Measurements from ENCODE around the gene GLI3.

GLI3 gene

GRCh38 chr7:42099470-42100155, 137.4 kb downstream of the GLI3 start:
- DNase-seq = no peak
- in situ Hi-C loops (cut with HindIII; ENCODE audit: low pct_ligation_motif_present, low pct_unique_long_range_greater_than_20kb, low sequenced_read_pairs) = no loop called here

DNA sequence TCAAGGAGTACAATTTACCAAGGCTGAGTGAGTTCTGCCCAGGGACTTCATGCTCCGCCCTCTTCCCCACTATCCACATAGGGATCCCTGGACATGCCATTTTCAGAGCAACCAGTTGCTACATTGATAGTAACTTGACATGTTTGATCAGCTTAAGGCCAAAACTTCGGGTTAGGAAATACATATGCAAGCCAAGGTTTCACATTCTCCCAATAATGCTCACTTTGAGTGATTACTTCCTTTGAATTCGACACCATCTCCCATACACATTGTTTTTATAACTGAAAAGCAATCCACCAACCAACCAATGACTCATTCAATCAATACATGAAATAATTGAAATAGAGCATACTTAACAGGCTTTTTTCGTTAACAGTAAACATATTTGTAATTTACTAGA, 137.9 kb downstream of the GLI3 start:
- in situ Hi-C loops (cut with HindIII; ENCODE audit: low pct_ligation_motif_present, low pct_unique_long_range_greater_than_20kb, low sequenced_read_pairs) = no loop called here
- DNase-seq = no peak

GRCh38 chr7:42097752-42098151, 139.3 kb downstream of the GLI3 start:
- DNase-seq = peak; percentile 23
- in situ Hi-C loops (cut with HindIII; ENCODE audit: low pct_ligation_motif_present, low pct_unique_long_range_greater_than_20kb, low sequenced_read_pairs) = no loop called here

GRCh38 chr7:42096681-42097561, 140.1 kb downstream of the GLI3 start:
- in situ Hi-C loops (cut with HindIII; ENCODE audit: low pct_ligation_motif_present, low pct_unique_long_range_greater_than_20kb, low sequenced_read_pairs) = no loop called here
- no peak for DNase-seq

GRCh38 chr7:42096268-42096667, 140.7 kb downstream of the GLI3 start:
- in situ Hi-C loops (cut with HindIII; ENCODE audit: low pct_ligation_motif_present, low pct_unique_long_range_greater_than_20kb, low sequenced_read_pairs) = no loop called here
- DNase-seq = no peak

GRCh38 chr7:42095791-42096190, 141.2 kb downstream of the GLI3 start:
- in situ Hi-C loops (cut with HindIII; ENCODE audit: low pct_ligation_motif_present, low pct_unique_long_range_greater_than_20kb, low sequenced_read_pairs) = no loop called here
- no peak for DNase-seq

DNA sequence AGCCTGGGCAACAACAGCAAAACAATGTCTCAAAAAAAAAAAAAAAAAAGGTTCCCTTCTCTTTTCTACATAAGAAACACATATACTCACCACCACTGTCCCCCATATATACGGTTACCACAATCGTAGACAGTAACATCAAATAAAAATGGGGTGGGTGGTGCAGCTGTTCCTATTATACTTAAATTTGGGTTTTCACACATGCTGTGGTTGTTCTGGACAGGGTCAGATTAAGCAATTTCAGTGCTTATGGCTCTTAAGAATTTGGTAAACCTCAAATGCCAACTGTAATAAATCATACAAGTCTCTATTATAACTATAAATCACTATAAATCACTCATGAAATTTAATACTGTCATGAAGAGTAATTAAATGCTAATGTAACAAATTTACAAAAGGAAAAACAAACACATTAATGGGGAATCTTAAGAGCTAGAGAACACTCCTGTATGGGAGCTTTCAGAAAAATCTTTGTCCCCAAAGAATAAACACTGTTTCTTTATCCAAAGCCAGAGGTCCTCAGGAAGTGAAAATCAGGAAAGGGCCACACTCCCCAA, 143.6 kb downstream of the GLI3 start:
- in situ Hi-C loops (cut with HindIII; ENCODE audit: low pct_ligation_motif_present, low pct_unique_long_range_greater_than_20kb, low sequenced_read_pairs) = no loop called here
- no peak for DNase-seq

DNA sequence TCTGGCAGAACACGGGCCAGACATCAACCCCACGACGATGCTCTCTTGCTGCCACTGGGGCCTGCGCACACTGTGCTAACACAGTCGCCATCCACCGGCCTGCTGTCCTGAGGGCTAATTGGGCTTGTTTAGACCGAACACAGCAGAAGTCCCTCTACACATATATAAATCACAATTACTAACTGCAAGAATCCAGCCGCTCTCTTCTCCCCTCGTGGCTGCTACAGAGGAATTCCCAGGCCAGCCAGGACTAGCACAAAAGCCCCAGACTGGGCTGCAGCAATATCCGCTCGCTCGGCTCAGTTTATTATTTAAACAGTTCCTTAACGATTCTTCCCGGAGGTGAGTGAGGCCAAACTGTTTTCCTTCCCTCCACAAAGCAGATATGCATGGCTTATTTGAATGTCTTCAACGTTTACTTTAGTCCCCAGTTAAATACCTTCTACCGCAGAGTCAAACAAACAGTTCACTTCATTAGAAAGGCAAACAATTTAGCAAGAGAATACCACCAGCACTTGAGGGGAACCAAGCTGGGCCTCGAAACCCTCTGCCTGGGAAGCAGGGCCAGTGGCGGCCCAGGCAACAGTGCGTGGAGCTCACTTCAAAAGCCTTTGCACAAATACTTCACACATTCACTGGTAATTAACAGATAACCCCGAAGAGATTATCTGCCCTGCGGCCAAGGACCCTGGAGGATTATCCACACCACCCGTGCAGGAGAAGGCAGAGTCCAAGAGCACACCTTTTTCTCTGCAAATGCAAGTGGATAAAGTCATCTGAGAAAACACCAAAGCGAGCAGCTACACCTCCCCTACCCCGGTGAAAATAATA, 145.3 kb downstream of the GLI3 start:
- in situ Hi-C loops (cut with HindIII; ENCODE audit: low pct_ligation_motif_present, low pct_unique_long_range_greater_than_20kb, low sequenced_read_pairs) = no loop called here
- DNase-seq = no peak

DNA sequence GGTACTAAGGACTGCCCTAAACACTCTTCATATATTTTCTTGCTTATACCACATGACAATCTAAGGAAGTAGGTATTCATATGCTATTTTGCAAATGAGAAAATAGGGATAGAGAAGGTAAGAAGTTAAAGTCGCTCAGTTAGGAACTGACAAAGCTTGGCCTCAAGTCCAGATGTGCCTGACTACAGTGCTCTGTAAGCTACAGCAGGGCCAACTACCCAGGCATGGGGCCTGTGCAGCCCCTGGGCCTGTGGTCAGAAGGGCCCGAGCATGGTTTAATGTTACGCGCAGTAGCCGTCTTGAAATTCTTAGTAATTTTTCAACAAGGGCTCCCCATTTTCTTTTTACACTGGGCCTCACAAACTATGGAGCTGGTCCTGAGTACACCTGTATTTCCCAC, 146.2 kb downstream of the GLI3 start:
- in situ Hi-C loops (cut with HindIII; ENCODE audit: low pct_ligation_motif_present, low pct_unique_long_range_greater_than_20kb, low sequenced_read_pairs) = no loop called here
- DNase-seq = no peak

- in situ Hi-C loops (cut with HindIII; ENCODE audit: low pct_ligation_motif_present, low pct_unique_long_range_greater_than_20kb, low sequenced_read_pairs) = no loop called here
These were observed 147.0 kb downstream of the GLI3 start for GRCh38 chr7:42090056-42090455.

DNA sequence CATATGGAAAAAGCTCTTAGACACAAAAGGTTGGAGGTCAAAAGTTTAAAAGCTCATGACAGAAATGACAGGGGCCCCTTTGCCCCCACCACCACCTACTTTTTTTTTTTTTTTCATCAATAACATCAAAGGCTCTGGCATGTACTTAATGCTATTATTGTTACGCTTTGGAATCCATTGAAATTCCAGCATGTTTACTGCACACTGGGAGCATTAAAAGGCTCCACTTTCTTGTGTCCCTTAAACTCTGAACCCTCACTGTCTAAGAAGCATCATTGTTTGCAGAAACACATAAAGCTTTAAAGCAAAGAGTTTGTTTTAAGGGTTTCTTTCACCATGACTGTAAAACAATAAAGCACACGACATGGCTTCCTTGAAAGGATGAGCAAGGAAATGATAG, 149.4 kb downstream of the GLI3 start:
- DNase-seq = no peak
- in situ Hi-C loops (cut with HindIII; ENCODE audit: low pct_ligation_motif_present, low pct_unique_long_range_greater_than_20kb, low sequenced_read_pairs) = no loop called here

More at GRCh38 chr7:42090056-42090455, 147.0 kb downstream of the GLI3 start:
- DNase-seq = no peak

DNA sequence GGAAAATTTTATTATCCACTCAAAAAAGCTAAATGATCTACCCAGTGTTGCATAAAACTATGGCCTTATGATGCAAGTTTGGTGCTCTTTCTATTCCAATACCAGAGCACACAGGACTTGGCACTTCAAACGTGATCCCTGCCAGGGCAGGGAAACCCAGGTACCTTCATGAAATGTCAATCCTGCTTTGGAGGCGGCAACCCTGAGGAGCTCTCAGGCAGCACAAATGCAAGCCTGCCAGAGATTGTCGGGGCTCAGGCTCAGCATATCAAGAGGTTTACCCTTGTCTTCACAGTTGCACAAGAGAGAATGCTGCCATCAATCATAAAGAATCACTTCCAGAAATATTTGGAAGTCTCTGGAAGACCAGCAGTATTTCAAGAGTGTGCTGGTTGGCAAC, 151.5 kb downstream of the GLI3 start:
- in situ Hi-C loops (cut with HindIII; ENCODE audit: low pct_ligation_motif_present, low pct_unique_long_range_greater_than_20kb, low sequenced_read_pairs) = no loop called here
- DNase-seq = no peak

GRCh38 chr7:42084263-42084662, 152.7 kb downstream of the GLI3 start:
- DNase-seq = no peak
- in situ Hi-C loops (cut with HindIII; ENCODE audit: low pct_ligation_motif_present, low pct_unique_long_range_greater_than_20kb, low sequenced_read_pairs) = no loop called here

DNA sequence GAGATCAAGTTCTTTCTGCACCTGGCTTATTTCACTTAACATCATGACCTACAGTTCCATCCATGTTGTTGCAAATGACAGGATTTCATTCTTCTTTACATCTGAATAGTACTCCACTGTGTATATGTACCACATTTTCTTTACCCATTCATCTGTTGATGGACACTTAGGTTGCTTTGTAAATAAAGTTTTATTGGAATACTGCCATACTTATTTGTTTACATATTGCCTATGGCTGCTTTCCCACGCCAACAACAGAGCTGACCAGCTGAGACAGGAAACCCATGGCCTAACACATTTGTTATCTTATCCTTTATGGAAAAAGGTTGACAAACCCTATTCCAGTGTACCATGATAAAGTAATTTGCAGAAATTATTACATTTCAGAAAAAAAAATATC, 153.7 kb downstream of the GLI3 start:
- DNase-seq = no peak
- in situ Hi-C loops (cut with HindIII; ENCODE audit: low pct_ligation_motif_present, low pct_unique_long_range_greater_than_20kb, low sequenced_read_pairs) = no loop called here

- peak; percentile 71 for DNase-seq
These were observed 154.9 kb downstream of the GLI3 start for GRCh38 chr7:42082144-42082543.

GRCh38 chr7:42081671-42082070, 155.3 kb downstream of the GLI3 start:
- DNase-seq = no peak
- in situ Hi-C loops (cut with HindIII; ENCODE audit: low pct_ligation_motif_present, low pct_unique_long_range_greater_than_20kb, low sequenced_read_pairs) = no loop called here

More at GRCh38 chr7:42082144-42082543, 154.9 kb downstream of the GLI3 start:
- in situ Hi-C loops (cut with HindIII; ENCODE audit: low pct_ligation_motif_present, low pct_unique_long_range_greater_than_20kb, low sequenced_read_pairs) = no loop called here

DNA sequence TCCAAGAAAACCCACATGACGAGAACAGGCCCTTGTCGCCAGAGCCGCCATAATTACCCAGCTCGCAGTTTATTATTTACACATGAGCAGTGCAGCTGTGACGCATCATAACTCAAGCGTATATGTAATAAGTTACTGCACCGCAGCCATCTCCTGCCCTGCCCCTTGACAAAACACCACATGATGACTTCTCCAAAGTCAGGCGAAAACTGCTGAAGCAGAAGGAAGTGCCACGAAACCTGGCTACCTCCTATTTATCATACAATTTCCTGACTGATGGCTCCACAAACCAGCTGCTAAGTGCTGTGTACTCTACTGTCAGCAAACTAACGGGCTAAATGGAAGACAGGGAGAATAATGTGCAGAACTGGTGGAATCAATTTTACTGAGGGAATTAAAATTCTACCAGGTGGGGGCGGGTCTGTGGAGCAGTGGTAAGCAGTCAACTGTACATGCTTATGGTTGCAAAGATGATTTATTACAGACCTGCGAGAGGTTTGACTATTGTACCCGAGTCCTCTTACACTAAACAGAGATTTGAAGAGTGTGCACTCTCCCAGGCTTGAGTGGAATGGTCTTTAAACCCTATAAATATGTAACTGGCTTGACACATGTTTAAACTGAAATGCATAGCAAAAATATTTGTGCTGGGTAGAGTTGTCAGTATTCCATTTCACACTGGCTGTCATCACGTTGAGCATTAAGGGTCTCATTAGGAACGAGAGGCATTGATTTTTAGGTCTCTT, 156.0 kb downstream of the GLI3 start:
- in situ Hi-C loops (cut with HindIII; ENCODE audit: low pct_ligation_motif_present, low pct_unique_long_range_greater_than_20kb, low sequenced_read_pairs) = no loop called here
- DNase-seq = peak; percentile 87
